HG03571 (cell line): ENCODE results near the gene DUS1L.

Experiments used
- ATAC-seq: cut with Tn5 transposase; IDR thresholded peaks from one replicate; pipeline ENCODE4 v1.9.1; 2021; ENCODE audit not compliant: unreplicated experiment

DUS1L gene

DNA sequence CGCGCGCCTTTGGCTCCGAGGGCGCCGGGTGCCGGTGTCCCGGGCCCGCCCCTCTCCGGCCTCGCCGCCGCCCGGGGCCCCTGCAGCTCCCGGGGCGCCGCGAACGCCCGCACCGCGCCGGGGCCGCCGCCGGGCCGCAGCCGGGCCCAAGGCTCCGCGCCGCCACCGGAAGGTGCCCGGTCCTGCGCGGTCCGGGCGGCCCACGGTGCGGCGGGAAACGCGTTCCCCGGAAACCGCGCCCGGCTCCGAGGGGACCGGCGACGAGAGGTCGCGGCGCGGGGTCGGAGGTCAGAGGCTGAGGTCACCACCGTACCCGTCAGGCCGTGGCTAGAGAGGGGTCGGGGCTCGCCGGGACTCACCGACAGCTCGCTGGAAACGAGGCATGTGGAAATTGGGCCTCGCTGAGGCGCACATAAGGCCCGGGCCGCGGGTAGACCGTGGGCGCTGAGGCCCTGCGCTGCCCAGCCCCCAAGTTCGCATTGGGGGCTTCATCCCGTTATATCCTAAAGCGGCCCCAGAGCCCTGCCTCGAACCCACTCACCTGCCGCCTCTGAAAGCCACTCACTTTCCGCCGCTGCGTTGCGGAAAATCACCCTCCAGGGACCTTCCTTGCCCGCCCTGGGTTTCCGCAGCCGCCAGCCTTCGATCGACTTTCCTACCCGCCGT lies at the start of gene DUS1L:
DUS1L (minus strand) TSS at position 167 of the 666 bp plus-strand sequence. CDS start 745 bp downstream, outside the sequence.
- no peak for ATAC-seq

- no peak for ATAC-seq
These were observed 49.3 kb upstream of the DUS1L start for GRCh38 chr17:82114872-82115271.

GRCh38 chr17:82114447-82114846 lies 48.8 kb upstream of the DUS1L start:
- ATAC-seq = no peak

- ATAC-seq = no peak
These were observed 48.3 kb upstream of the DUS1L start for GRCh38 chr17:82113941-82114340.

- no peak for ATAC-seq
These were observed 47.8 kb upstream of the DUS1L start for GRCh38 chr17:82113422-82113821.

- ATAC-seq = no peak
These were observed 47.3 kb upstream of the DUS1L start for GRCh38 chr17:82112914-82113311.

DNA sequence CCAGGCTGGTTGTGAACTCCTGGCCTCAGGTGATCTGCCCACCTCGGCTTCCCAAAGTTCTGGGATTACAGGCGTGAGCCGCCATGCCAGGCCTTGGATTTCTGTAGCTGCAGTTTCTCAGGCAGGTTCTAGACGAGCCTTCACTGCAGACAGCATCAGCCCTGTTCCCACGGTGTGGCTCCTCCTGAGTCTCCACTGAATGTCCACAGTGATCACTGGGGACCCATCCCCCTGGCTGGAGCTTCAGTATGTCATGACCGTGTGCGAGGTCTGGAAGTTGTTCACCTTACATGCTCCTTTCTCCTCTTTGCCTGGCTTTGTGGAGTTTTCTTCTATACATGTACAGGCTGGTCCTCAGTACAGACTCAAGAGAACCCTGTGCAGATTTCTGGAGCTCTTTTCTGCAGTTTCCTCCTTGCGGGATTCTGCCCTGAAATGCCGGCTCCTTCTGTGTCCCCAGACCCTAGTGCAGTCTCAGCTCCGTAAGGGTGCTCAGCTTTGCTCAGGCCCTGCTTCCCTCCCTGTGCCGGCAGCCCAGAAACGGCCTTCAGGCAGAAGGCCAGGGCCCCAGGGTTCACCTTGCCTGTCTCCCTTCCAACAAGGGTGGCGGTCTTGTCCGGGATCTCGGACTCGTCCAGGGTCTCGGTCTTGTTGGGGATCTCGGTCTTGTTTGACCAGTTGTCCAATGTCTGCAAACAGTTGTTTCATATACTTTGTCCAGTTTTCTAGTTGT lies 46.7 kb upstream of the DUS1L start:
- ATAC-seq = no peak

DNA sequence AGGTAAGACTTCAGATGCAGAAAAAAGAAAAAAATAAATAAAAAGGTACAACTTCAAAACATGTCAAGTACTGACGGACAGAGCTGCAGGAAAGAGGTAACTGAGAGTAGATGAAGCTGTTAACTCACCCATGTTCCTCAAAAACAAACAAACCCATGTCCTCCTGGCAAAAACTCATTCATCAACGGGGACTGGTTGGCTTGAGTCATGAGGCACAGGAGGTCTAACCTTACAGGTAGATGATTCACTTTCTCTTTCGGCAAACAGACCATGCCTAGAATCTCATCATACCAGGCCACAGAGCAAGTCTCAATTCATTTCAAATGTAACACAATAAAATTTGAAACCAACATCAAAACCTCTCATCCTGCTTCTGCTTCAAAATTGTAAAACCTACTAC lies 44.7 kb upstream of the DUS1L start:
- no peak for ATAC-seq

DNA sequence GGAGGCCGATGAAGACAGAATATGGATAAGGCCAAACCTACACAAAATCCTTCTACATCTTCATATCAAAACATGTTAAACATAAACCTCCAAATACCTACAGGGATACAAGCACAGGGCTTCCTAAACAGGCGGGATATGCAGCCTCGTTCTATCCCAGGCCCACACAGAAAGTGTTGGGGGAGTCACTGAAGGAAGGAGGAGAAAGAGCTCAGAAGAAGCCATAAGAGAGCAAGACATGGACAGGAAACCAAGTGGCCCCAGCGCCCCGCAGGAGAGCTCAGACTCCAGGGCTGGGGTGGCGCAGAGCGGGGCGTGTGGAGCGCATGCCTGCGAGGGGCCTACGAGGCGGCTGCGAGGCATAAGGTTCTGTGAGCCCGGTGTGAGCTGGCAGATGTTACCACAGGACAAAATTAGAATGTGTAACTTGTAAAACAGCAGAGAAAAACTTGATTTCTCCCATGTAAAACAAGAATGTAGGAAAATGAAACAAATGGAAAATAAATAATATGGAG lies 43.4 kb upstream of the DUS1L start:
- no peak for ATAC-seq

GRCh38 chr17:82108496-82108945 lies 42.9 kb upstream of the DUS1L start:
- no peak for ATAC-seq

GRCh38 chr17:82108038-82108437 lies 42.4 kb upstream of the DUS1L start:
- ATAC-seq = no peak

GRCh38 chr17:82107341-82107860 lies 41.8 kb upstream of the DUS1L start:
- no peak for ATAC-seq

DNA sequence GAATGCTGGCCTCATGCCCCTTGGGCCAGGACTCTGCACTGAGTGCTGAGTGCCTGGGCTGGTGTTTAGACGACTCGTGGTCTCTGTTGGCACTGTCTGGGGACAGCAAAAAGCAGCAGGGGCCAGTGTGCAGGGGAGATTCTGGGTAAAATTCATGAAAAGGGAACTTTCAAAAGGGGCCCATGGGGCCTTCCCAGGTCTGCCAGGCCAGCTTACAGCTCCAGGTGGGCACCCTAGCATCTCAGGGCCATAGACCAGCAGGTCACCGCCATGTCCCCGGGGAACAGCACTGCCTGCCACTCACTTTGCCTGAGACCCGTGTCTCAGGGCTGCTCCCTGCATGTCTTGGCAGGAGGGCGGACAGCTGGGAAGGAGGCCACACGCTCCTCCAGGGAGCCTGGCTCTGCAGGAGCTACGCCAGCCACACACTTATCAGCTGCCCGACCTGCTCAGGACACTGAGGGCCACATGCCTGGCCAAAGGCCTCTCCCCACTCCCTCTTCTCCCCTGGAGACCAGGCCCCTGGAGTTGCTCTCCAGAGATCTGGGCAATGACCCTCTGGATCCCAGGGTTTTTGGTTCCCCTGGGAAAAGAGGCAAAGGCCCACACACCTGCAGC lies 41.2 kb upstream of the DUS1L start:
- no peak for ATAC-seq

DNA sequence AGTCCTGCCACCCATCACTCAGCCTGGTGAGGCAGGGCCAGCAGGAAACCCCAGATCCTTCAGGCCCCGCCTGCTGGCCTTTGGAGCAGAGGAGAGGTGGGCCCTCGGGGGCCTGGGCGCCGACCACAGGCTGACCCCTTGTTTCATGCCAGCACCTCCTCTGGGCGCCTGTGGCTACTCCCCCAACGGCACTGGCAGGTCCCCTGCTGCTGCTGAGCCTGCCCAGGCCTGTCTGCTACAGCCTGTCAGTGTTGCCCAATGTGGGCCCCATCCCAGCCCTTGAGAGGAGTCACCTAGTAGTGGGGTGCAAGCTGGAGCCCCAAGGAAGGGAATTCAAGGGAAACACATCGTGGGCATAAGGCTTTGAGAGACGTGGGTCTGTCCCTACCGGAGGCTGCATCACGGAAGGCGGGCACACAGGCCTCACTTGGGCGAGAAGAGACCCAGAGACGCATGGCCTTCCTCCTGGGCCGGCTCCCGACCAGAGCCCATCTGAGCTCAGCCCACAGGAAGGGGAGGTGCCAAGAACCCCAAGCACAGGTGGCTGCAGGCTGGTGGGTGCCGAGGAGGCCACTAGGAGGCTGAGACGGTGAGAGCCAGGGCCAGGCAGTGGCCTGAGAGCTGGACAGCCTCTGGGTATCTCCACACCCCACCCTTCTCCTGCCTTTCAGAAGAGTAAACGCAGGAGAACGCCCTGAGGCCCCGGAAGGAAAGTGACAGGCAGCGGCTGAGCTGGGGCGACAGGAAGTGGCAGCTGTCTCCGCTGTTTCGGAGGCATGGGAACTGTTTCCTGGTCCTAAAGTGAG lies 40.5 kb upstream of the DUS1L start:
- peak; percentile 75 for ATAC-seq

DNA sequence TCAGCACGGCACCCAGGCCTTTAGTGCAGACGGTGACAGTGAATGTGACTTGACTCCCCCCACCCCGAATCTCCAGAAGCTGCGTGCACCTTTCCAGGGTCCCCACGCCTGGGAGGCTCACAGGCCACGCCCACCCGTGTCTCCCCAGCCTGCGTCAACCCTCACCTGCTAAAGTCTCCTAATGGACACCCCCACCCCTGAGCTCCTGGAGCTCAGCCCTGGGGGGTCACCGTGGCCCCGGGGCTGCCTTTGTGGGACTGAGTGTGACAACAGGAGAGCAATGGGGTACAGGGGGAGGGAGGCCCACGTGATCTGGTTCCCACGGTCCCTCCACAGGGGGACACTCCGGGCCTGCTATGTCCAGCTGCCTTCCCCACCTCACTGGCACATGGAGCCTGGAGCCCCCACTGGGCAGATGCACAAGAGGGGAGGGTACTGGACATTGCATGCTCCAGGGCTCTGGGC lies 39.8 kb upstream of the DUS1L start:
- ATAC-seq = no peak

- ATAC-seq = no peak
These were observed 39.3 kb upstream of the DUS1L start for GRCh38 chr17:82104797-82105416.

GRCh38 chr17:82103553-82104451 lies 38.2 kb upstream of the DUS1L start:
- no peak for ATAC-seq

DNA sequence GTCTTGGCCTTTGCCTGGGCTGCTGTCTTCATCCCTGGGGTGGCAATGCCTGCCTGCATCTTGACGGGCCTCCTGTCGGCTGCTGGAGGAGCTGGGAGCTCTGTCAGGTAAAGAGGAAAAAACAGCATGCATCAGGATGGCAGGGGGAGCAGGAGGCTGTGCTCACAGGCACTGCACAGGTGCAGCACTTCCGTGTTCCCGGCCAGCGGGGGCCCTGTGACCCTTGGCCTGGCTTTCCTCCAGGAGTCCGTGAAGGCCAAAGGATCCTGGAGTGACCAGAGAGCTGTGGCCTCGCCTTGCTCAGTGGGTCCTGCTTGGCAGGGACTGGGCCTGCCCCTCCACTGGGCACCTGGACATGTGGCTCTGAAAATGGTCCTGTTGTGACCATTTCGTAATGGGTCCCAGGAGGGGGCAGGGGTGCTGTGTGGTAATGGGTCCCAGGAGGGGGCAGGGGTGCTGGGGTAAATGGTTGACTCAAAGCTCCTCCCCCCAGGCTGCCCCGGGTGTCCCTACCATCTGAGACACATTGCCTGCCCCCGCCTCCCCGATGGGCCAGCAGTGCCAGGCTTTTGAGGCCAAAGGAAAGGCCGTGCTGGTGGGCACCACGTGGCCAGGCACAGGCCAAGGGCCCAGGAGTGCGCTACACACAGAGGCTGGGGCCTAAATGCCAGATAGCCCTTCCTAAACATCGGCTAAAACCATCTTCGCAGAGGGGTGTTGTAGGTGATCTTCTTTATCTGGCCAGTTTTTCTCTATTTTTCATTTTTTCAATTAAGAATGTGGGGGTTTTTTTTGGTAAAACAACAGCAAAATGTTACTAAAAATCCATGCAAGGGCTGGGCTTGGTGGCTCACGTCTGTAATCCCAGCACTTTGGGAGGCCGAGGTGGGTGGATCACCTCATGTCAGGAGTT lies 36.4 kb upstream of the DUS1L start:
- ATAC-seq = no peak
